Activated effector memory CD4-positive, alpha-beta T cell treated with anti-CD3 and anti-CD28 coated beads, Interleukin-2, amount 50 U/mL, for 16 hours (primary cell): ENCODE data around the gene SLC37A4.
"Not testable (repeated sequence)": the region's sequence is repeated elsewhere in the genome, so short reads cannot be mapped to it uniquely, and the experiment has no call there.

Source experiments
- DNase-seq: peaks from one replicate; pipeline ENCODE4 v3.0.0-alpha.2; 2020

SLC37A4 gene

DNA sequence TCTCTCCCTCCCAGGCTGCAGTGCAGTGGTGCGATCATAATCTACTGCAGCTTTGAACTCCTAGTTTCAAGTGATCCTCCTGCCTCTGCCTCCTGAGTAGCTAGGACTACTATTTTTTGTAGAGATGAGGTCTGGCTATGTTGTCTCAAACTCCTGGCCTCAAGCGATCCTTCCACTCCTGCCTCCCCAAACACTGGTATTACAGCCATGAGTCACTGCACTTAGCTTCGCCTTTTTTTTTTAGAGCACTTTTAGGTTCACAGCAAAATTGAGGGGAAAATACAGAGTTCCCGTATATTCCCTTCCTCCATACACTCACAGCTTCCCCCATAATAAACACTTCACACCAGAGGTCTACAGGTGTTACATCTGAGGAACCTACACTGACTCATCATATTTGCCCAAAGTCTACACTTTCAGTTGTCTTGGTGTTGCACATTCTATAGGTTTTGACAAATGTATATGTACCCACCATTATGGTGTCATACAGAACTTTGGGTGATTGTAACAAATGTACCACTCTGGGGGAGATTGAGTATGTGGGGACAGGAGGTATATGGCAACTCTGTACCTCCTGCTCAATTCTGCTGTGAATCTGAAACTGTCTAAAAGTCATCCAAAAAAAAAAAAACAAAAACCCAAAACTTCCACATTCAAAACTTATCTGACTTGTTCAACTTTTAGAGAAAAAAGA, 11.3 kb upstream of the SLC37A4 start:
- DNase-seq: no peak

DNA sequence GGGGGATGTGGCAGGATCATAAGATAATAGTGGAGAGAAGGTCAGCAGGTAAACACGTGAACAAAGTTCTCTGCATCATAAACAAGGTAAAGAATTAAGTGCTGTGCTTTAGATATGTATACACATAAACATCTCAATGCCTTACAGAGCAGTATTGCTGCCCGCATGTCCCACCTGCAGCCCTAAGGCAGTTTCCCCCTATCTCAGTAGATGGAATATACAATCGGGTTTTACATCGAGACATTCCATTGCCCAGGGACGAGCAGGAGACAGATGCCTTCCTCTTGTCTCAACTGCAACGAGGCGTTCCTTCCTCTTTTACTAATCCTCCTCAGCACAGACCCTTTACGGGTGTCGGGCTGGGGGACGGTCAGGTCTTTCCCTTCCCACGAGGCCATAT, 8.8 kb upstream of the SLC37A4 start:
- DNase-seq: not testable (repeated sequence)

DNA sequence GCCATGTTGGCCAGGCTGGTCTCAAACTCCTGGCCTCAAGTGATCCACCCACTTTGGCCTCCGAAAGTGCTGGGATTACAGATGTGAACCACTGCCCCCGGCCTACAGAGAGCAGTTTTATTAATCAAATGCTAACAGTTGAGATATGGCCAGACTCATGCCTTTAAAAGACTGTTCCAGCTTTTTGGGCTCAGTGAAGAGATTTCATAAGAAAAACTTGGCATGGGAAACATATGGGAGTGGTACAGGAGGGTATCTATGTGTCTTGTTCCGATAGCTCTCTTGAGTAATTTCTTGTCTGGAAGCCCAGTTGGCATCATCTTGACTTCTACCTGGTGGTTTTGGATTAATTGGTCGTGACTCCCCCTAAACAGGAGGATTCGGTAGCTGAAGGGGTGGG, 8.2 kb upstream of the SLC37A4 start:
- no peak for DNase-seq

DNA sequence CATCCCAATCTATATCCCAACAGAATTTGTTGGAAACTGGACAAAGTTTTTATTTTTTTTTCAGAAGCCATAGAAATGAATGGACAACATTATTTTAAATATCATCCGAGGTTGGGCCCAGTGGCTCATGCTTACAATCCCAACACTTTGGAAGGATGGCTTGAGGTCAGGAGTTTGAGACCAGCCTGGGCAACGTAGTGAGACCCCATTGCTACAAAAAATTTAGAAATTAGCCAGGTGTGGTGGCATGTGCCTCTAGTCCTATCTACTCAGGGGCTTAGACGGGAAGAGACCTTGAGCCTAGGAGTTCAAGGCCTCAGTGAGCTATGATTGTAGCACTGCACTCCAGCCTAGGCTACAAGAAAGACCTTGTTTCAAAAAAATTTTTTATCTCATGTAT, 4.1 kb upstream of the SLC37A4 start:
- no peak for DNase-seq

DNA sequence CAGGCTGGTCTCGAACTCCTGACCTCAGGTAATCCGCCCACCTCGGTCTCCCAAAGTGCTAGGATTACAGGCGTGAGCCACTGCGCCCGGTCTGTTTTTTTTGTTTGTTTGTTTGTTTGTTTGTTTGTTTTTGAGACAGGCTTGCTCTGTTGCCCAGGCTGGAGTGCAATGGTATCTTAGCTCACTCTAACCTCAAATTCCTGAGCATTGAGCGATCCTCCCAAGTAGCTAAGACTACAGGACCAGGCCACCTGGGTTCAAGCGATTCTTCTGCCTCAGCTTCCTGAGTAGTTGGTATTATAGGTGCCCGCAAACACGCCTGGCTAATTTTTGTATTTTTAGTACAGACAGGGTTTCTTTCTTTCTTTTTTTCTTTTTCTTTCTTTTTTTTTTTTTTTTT, 2.7 kb upstream of the SLC37A4 start:
- DNase-seq: not testable (repeated sequence)

GRCh38 chr11:119031912-119032280, 1.2 kb upstream of the SLC37A4 start:
- no peak for DNase-seq

DNA sequence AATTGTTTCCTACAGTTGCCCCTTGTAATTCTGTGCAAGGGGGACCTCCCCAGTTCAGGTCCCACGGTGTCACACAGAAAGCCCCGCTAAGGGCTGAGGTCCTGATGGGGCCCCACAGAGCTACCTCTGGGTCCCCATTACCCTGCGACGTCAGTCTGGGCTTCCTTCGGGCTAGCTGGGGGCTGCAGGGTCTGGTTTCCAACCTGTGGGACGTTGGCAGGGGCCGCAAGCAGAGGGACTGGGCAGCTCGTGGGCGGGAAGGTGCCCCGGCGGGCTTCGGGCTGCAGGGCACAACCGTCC, 698 bp downstream of the SLC37A4 start:
- no peak for DNase-seq

- DNase-seq: peak; percentile 83
These were observed 1.2 kb downstream of the SLC37A4 start for GRCh38 chr11:119029340-119030028.

- DNase-seq: no peak
These were observed 1.7 kb downstream of the SLC37A4 start for GRCh38 chr11:119029069-119029339.

DNA sequence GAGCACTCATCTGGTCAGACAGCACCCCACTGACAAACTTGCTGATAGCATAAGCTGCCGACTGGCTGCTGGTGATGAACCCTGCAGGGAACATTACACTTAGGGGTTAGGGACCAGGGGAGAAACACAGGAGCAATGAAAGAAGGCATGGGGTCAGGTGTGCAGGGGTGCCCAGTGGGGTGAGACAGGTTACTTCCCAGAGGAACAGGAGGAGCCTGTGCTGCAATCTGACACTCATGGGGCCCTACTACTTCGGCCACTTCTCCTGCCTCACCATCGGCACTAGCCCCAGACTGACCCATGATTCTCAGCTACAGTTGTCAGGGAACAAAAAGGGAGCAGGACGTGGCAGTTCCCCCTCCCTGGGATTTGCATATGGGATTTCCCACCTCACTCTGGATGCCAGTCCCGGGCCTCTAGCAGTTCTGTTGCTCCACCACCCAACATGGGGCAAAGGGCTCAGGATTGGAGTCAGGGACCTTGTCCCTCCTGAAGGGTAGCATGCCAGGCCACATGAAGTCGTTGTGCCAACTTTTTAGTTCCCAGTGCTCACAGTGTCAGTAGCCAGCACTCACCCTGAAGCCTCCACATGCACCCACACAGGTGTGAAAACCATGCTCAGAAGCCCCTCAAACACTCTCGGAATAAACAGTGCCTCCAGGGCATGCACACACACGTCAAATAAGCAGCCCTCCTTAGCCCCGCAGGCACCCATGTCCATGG, 2.2 kb downstream of the SLC37A4 start:
- DNase-seq: no peak

- DNase-seq: no peak
These were observed 2.9 kb downstream of the SLC37A4 start for GRCh38 chr11:119027561-119028345.

DNA sequence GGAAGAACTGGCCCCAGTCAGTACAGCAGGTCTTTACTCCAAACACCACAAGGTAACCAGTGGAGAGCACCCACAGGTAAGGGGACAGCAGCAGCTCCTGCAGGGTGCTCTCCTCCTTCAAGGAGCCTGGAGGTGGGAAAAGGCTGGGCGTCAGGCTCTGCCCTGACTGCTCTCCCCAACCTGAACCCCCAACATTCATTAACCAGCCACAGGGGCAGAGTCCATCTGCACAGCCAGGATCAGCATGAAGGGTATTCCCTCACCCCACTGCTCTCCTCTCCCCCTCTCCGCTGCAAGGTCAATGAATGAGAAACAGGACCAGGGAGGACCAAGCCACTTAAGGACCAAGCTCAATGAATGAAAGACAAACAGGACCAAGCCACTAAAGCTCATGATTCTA, 3.7 kb downstream of the SLC37A4 start:
- no peak for DNase-seq

DNA sequence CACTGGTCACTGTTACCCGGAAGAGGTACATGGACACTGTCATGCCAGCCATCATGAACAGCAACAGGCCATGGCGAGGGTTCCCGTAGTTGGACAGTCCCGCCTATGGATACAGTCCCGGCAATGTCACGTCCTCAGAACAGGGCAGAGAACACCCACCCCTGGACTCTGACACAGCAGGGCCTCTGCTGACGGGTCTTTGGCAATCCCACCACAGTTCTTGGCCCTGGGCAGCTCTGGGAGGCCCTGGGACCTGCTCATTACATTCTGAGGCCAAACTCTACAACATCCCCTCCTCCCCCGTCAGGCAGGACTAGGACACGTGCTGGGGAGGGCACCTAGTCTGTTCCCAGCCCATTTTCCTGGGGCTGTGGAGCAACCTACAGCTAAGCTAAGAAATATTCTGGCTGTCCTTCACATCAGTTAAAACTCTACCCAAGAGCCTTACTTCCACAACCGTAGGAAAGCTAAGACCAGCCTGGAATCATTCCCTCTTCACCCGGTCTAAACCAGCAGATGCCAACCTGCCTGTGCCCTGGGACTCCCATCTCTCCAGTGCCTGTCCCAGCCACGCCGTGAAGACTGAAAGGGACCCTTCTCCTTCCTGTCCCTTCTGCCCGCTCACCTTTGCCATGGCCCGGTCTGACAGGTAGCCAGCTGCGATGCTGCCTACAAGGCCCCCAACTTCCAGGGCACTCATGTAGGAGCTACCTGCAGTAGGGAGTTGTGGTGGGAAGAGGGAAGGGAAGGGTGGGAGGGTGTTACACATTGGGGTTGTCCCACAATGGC, 4.5 kb downstream of the SLC37A4 start:
- no peak for DNase-seq

GRCh38 chr11:119025541-119025940, 5.1 kb downstream of the SLC37A4 start:
- no peak for DNase-seq

- DNase-seq: no peak
These were observed 5.6 kb downstream of the SLC37A4 start for GRCh38 chr11:119025099-119025473.

DNA sequence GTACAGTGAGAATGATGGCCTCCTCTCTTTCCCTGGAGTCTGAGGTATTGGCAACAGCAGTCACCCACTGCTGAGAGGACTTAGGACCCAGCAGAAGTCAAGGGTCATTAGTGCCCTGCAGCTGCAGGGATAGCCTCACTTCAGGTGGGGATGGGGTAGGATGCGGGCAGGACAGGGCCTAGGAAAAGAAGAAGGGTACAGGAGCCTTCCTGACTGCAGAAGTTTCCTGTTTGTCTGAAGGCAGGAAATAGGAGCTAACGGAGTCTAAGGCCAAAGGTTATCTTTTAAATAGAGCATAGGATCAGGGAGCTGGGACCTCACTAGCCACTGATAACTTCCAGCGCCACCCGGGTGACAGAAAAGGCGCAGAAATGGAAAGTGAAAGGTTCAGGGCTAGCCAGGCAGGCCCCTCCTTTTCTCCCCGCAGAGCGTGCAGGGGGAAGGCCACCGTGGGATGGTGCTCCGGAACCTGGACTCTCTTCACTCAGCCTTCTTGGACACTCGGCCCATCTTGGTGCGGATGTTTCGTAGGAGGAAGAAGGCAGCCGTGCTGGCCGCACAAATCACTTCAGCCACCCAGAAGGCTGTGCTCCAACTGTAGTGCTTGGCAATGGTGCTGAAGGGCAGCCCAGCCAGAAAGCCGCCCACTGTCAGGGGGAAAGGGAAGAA, 6.1 kb downstream of the SLC37A4 start:
- no peak for DNase-seq

DNA sequence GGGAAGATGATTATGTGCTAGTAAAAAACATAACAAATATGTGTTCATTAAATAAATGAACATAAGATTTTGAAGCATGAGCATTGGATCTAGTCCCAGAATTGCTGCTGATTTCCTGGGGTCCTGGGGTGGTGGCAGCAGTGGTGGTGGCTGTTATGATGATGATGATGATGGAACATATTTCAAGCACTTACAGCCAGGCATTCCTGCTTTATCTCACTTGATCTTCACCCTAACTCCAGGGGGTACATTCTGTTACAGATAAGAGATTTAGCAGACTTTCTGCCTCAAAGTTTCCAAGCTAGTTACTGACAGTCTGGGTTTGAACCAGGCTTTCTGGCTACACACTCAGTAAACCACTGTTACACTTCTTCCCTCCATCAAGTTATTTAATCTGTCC, 6.9 kb downstream of the SLC37A4 start:
- DNase-seq: no peak

GRCh38 chr11:119021631-119022030, 9.0 kb downstream of the SLC37A4 start:
- no peak for DNase-seq

- no peak for DNase-seq
These were observed 10.7 kb downstream of the SLC37A4 start for GRCh38 chr11:119019996-119020395.

DNA sequence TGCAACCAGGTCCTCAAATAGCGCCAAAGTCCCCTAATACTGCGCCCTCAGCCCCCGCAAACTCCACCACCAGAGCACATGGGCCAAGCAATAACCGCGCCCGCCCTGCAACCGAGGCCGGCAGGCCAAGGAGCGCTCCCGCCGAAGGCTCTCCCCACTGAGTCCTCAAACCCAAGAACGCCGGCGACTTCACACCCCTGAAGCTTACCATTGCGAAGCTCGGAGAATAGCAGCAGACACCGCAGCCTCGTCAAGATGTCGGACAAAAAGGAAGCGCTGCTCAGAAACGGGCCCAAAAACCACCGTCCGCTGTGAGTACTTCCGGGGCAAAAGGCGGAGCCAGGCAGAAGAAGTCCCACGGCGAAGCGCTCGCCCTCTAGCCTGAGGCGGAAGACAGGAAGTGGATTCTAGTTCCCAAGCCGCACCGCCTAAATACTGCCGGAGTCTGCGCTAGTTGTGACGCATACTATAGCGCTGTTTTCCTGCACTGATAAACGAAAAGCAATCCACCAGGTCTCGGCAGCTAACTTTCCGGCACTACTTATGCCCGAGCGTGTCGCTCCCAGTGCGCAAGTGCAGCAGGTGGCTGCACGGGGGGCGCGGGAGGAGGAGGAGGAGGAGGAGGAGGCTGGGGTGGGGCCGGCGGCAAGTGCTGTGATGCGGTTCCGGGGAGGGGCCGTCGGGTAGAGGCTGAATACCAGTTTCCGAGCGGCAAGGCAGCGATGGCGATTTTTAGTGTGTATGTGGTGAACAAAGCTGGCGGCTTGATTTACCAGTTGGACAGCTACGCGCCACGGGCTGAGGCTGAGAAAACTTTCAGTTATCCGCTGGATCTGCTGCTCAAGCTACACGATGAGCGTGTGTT, 12.4 kb downstream of the SLC37A4 start, which contains the start of the genes RPS25 and TRAPPC4:
Gene RPS25 (minus strand): TSS at position 270 of the 865 bp plus-strand sequence. CDS start 59 bp downstream, at position 211.
Gene TRAPPC4 (plus strand): TSS at position 693 of the 865 bp plus-strand sequence. CDS start 30 bp downstream, at position 723.
- DNase-seq: peak; percentile 98

DNA sequence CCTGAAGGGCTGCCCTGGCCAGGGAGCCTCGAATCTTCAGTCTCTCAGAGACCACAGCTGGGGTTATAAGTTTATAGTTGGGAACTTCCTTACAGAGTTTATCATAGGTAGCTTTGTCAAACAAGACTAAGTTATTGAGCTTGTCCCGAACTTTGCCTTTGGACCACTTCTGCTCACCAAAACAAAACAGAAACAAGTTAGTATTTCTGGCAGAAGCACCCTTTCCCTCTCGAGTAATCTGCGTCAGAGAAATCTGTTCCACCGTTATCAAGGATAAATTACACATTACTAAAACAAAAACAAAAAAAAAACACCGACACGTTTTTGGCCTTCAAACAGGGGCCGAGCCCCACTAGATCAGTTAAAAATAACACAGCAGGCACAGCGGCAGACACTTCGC, 13.3 kb downstream of the SLC37A4 start:
- not testable (repeated sequence) for DNase-seq
